Measurements from ENCODE around the gene PTPRK. TPM values are rescaled to one million over a fixed set of nuclear protein-coding genes. Genes with fewer than 3 reads are reported as not detected.

PTPRK gene
- total RNA-seq, 2 experiments from 2014 or later: not detected

GRCh38 chr6:128302942-128303341 is 217.5 kb downstream of the PTPRK start:
- Histone ChIP-seq H3K36me3 (ENCODE audit: insufficient read depth, low read length) (no peaks in the 10 kb centered on the region), H3K4me1 (ENCODE audit: insufficient read depth, low read length, poor library complexity, severe bottlenecking) (no peaks in the 10 kb centered on the region), H3K4me2 (ENCODE audit: low read length) (no peak overlapping the region), H3K27ac (ENCODE audit: low read depth, low read length, poor library complexity, severe bottlenecking) (no peak overlapping the region), H2AFZ (ENCODE audit: low read length) (no peak overlapping the region), H3K79me2 (ENCODE audit: insufficient read depth, low read depth, low read length) (no peaks in the 10 kb centered on the region), H3K9me2 (ENCODE audit: insufficient read depth, low read length) (no peaks in the 10 kb centered on the region), H3K4me3 (ENCODE audit: low read depth, low read length, poor library complexity, severe bottlenecking) (no peak overlapping the region), H4K20me1 (ENCODE audit: insufficient read depth, low read length) (no peaks in the 10 kb centered on the region), H3K9me3 (ENCODE audit: low read length) (no peaks in the 10 kb centered on the region)
- DNase-seq (ENCODE audit: low spot score): no peak
- intact Hi-C loops (cut with micrococcal nuclease; ENCODE audit: unreplicated experiment): no loop called here
- TF ChIP-seq EZH2phosphoT487 (IDR thresholded peaks at IDR 0.05; ENCODE audit: borderline replicate concordance, low read depth, low read length): no peak
- TF ChIP-seq CTCF (conservative IDR thresholded peaks at IDR 0.05; ENCODE audit: low read length): no peak
- ChIA-PET CTCF (ENCODE audit: unreplicated experiment) (no interaction called here), POLR2A (interaction anchor here (0.9 kb wide), 1 partner anchor 625 kb away, joined by 3 read pairs; no protein-coding TSS in a partner anchor)
- BruUV-seq (replicated peaks): no TSS peak

- no peaks in the 10 kb centered on the region for H3K4me1 ChIP-seq (ENCODE audit: insufficient read depth, low read length, poor library complexity, severe bottlenecking)
- no TSS peak for BruUV-seq (replicated peaks)
- intact Hi-C loops (cut with micrococcal nuclease; ENCODE audit: unreplicated experiment): no loop called here
- H3K36me3 ChIP-seq (ENCODE audit: insufficient read depth, low read length): no peaks in the 10 kb centered on the region
- DNase-seq (ENCODE audit: low spot score): no peak
- ChIA-PET CTCF (ENCODE audit: unreplicated experiment) (no interaction called here), POLR2A (no interaction called here)
- H3K9me3 ChIP-seq (ENCODE audit: low read length): no peaks in the 10 kb centered on the region
- H3K4me3 ChIP-seq (ENCODE audit: low read depth, low read length, poor library complexity, severe bottlenecking): no peak overlapping the region
- H3K4me2 ChIP-seq (ENCODE audit: low read length): no peak overlapping the region
- no peaks in the 10 kb centered on the region for H3K9me2 ChIP-seq (ENCODE audit: insufficient read depth, low read length)
- H3K79me2 ChIP-seq (ENCODE audit: insufficient read depth, low read depth, low read length): no peaks in the 10 kb centered on the region
- 0 out of 2 replicates have a peak, but pooled peaks have one; percentile 9 for TF ChIP-seq CTCF (conservative IDR thresholded peaks at IDR 0.05; ENCODE audit: low read length)
- TF ChIP-seq EZH2phosphoT487 (IDR thresholded peaks at IDR 0.05; ENCODE audit: borderline replicate concordance, low read depth, low read length): no peak
- H2AFZ ChIP-seq (ENCODE audit: low read length): no peak overlapping the region
- H3K27ac ChIP-seq (ENCODE audit: low read depth, low read length, poor library complexity, severe bottlenecking): no peak overlapping the region
- no peaks in the 10 kb centered on the region for H4K20me1 ChIP-seq (ENCODE audit: insufficient read depth, low read length)
Observed at GRCh38 chr6:128295670-128296069, 224.7 kb downstream of the PTPRK start.

- ChIA-PET CTCF (ENCODE audit: unreplicated experiment) (no interaction called here), POLR2A (interaction anchor here (1.2 kb wide), 1 partner anchor 10 kb away, joined by 3 read pairs; no protein-coding TSS in a partner anchor)
- no peak for TF ChIP-seq CTCF (conservative IDR thresholded peaks at IDR 0.05; ENCODE audit: low read length)
- Histone ChIP-seq H4K20me1 (ENCODE audit: insufficient read depth, low read length) (no peaks in the 10 kb centered on the region), H3K79me2 (ENCODE audit: insufficient read depth, low read depth, low read length) (no peaks in the 10 kb centered on the region), H3K27ac (ENCODE audit: low read depth, low read length, poor library complexity, severe bottlenecking) (no peak overlapping the region), H3K36me3 (ENCODE audit: insufficient read depth, low read length) (no peaks in the 10 kb centered on the region), H3K9me2 (ENCODE audit: insufficient read depth, low read length) (no peaks in the 10 kb centered on the region), H3K4me2 (ENCODE audit: low read length) (no peak overlapping the region), H3K4me3 (ENCODE audit: low read depth, low read length, poor library complexity, severe bottlenecking) (no peak overlapping the region), H3K4me1 (ENCODE audit: insufficient read depth, low read length, poor library complexity, severe bottlenecking) (no peaks in the 10 kb centered on the region), H2AFZ (ENCODE audit: low read length) (no peak overlapping the region), H3K9me3 (ENCODE audit: low read length) (no peaks in the 10 kb centered on the region)
- no peak for DNase-seq (ENCODE audit: low spot score)
- intact Hi-C loops (cut with micrococcal nuclease; ENCODE audit: unreplicated experiment): no loop called here
- BruUV-seq (replicated peaks): no TSS peak
Observed at GRCh38 chr6:128290221-128290620, 230.2 kb downstream of the PTPRK start.
